DMS79 treated with DMSO at 0.1 percent for 48 hours (cell line): ENCODE measurements around the gene CCDC13.

Experiments
- DNase-seq: peaks from one replicate; lab custom pipeline; 2025; lab: John Stamatoyannopoulos, UW

CCDC13 gene

GRCh38 chr3:42732829-42733459 lies 40.1 kb downstream of the CCDC13 start:
- no peak for DNase-seq

- DNase-seq = no peak
These were observed 40.7 kb downstream of the CCDC13 start for GRCh38 chr3:42732196-42732828.

GRCh38 chr3:42731476-42732195 lies 41.4 kb downstream of the CCDC13 start:
- DNase-seq = no peak

GRCh38 chr3:42730706-42731420 lies 42.2 kb downstream of the CCDC13 start:
- no peak for DNase-seq

GRCh38 chr3:42730294-42730693 lies 42.8 kb downstream of the CCDC13 start:
- no peak for DNase-seq

- DNase-seq = no peak
These were observed 43.5 kb downstream of the CCDC13 start for GRCh38 chr3:42729404-42730145.

- DNase-seq = no peak
These were observed 44.2 kb downstream of the CCDC13 start for GRCh38 chr3:42728668-42729364.

- no peak for DNase-seq
These were observed 45.0 kb downstream of the CCDC13 start for GRCh38 chr3:42728056-42728455.

- DNase-seq = no peak
These were observed 47.6 kb downstream of the CCDC13 start for GRCh38 chr3:42725454-42725853.

GRCh38 chr3:42723219-42723618 lies 49.8 kb downstream of the CCDC13 start:
- no peak for DNase-seq
